GM12865 (cell line): ENCODE results near the gene DRGX.

ENCODE experiments used
- DNase-seq: peaks from one replicate; pipeline ENCODE4 v3.0.0; 2010; ENCODE audit warnings: low read depth
- H3K4me3 ChIP-seq: 2 replicates; pipeline ENCODE4 v1.5.1; 2011; ENCODE audit warnings: mild to moderate bottlenecking, low read depth, low read length, control low read depth
- TF ChIP-seq, protein P1 (sequence below): IDR thresholded peaks from 2 replicates; pipeline ENCODE4 v1.5.1; 2011; ENCODE audit warnings: low read length, control low read depth, low read depth, inconsistent platforms; ENCODE audit not compliant: insufficient read depth; ENCODE audit errors: missing control alignments

Gene DRGX

DNA sequence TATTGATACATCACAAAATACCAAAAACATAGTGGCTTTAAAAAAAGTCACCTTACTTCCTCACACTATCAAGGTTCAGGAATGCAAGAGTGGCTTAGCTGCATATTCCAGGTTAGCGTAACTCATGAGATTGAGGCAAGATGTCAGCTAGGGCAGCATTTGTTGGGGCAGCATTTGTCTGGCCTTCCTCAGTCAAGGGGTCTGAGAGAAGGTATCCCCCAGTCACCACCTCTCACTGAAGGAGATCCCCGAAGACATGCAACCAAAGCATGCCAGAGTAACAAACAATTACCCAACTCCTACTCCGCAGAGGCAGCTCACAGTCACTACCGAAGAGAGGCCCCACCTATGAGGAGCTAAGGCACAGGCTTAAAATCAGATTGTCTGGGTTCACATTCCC lies 48.5 kb downstream of the DRGX start:
- TF ChIP-seq, protein P1, sequence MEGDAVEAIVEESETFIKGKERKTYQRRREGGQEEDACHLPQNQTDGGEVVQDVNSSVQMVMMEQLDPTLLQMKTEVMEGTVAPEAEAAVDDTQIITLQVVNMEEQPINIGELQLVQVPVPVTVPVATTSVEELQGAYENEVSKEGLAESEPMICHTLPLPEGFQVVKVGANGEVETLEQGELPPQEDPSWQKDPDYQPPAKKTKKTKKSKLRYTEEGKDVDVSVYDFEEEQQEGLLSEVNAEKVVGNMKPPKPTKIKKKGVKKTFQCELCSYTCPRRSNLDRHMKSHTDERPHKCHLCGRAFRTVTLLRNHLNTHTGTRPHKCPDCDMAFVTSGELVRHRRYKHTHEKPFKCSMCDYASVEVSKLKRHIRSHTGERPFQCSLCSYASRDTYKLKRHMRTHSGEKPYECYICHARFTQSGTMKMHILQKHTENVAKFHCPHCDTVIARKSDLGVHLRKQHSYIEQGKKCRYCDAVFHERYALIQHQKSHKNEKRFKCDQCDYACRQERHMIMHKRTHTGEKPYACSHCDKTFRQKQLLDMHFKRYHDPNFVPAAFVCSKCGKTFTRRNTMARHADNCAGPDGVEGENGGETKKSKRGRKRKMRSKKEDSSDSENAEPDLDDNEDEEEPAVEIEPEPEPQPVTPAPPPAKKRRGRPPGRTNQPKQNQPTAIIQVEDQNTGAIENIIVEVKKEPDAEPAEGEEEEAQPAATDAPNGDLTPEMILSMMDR, result no peak
- no peak overlapping the region for H3K4me3 ChIP-seq
- no peak for DNase-seq

DNA sequence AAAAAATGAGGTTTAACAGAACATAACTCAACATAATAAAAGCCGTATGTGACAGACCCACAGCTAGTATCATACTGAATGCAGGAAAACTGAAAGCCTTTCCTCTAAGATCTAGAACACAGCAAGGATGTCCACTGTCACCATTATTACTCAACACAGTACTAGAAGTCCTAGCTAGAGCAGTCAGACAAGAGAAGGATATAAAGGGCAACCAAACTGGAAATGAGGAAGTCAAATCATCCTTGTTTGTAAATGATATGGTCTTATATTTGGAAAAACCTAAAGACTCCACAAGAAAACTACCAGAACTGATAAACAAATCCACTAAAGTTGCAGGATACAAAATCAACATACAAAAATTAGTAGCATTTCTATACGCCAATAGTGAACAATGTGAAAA lies 51.0 kb downstream of the DRGX start:
- H3K4me3 ChIP-seq, result no peak overlapping the region
- DNase-seq, result no peak
- TF ChIP-seq, protein P1, result no peak

DNA sequence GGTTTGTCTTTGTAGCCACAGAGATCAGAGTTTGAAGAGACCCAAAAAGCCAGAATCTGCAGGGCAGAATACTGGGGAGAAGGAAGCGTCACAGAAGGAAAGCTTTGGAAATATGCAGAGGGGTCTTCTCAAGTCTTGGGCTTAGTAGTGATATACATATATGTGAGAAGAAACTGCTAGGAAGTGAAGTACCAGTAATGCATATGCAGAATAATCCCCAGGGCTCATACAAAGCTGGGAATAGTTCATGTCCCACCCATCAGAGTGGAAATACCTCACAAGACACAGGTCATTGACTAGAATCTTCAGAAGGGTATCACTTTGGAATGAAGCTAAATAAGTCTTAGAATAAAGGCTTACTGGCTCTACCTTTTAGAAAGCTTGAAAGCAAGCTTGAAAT lies 57.3 kb downstream of the DRGX start:
- H3K4me3 ChIP-seq, result no peak overlapping the region
- TF ChIP-seq, protein P1, result no peak

DNA sequence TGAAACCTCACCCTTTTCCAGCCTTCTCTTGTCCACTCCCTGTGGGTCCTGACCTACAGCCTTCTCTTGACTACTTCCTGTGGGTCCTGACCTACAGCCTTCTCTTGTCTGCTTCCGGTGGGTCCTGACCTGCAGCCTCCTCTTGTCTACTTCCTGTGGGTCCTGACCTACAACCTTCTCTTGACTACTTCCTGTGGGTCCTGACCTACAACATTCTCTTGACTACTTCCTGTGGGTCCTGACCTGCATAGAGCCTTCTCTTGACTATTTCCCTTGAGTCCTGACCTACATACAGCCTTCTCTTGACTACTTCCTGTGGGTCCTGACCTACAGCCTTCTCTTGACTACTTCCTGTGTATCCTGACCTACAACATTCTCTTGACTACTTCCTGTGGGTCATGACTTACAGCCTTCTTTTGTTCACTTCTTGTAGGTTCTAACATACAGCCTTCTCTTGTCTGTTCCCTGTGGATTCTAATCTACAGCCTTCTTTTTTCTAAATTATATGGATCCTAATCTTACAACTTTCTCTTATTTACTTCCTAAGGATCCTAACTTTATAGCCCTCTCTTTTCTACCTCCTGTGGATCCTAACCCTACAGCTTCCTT lies 60.4 kb downstream of the DRGX start:
- peak; percentile 12 for DNase-seq
- H3K4me3 ChIP-seq, result no peak overlapping the region
- TF ChIP-seq, protein P1, result no peak

More for the DNA sequence above, 57.3 kb downstream of the DRGX start:
- no peak for DNase-seq

DNA sequence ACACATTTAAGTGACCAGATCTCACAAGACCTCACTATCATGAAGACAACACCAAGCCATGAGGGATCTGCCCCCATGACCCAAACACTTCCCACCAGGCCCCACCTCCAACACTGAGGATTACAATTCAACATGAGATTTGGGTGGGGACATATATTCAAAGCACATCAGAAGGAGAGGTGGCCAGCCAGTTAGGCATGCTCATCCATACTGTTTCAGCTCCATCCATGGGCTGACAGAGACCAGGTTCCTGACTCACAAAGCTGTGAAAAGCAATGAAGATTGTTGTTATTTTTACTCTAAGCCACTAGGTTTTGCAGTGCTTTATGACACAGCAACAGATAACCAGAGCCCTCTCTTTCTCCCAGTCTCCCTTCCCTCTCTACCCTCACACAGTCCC lies 60.9 kb downstream of the DRGX start:
- TF ChIP-seq, protein P1, result no peak
- DNase-seq, result no peak
- H3K4me3 ChIP-seq, result no peak overlapping the region

DNA sequence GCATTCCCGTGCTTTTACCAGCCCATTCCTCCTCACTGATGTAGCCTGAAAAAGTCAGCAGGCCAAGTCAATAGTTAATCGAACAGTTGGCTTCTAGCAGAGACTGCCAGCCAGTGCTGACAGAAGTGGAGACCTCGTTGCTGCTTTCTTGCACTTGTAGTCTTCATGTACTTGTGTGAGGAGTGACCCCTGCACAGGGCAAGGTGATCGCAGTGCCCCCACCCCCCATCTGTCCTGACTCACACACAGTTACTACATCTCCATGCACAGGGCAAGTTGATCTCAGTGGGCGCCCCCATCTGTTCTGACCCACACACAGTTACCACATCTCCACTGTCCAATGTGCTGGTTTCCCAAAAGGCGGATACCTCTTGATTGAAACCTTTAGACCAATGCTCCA lies 62.7 kb downstream of the DRGX start:
- TF ChIP-seq, protein P1, result no peak
- no peak overlapping the region for H3K4me3 ChIP-seq
- DNase-seq, result no peak

DNA sequence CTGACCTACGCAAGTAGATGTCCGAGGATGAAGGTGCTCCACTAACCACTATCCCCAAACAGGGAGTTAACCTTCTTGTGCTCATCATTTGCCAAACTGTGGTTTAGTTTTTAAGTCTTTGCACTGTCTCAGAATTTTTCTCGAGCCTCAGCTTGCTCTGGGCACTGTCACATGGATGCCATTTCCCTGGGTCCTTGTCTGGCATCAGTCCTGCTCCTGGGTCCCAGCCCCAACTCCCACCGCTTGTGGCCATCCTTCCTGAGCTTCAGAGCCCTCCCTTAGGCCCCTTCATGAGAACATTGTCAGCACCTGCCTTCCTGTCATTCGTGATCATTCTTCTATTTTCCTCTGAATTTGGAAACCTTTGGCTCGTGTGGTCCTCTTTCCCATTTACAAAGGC lies 63.1 kb downstream of the DRGX start:
- TF ChIP-seq, protein P1, result no peak

More for the DNA sequence above, 63.1 kb downstream of the DRGX start:
- DNase-seq, result no peak
- no peak overlapping the region for H3K4me3 ChIP-seq
